HepG2 (cell line): ENCODE measurements around the gene JTB. TPM values are rescaled to one million over a fixed set of nuclear protein-coding genes. Genes with fewer than 3 reads are reported as not detected.

Source experiments
- BORCS8-MEF2B ChIP-seq: sonication (generic); formaldehyde crosslinking; IDR thresholded peaks from 2 replicates; pipeline ENCODE4 v1.8.0; 2022; ENCODE audit warnings: mild to moderate bottlenecking, missing genetic modification reagents
- ETS1 ChIP-seq: sonication (generic); formaldehyde crosslinking; IDR thresholded peaks from 2 replicates; pipeline ENCODE4 v1.4.0; 2020; ENCODE audit warnings: missing genetic modification reagents
- FOXC1 ChIP-seq: sonication (generic); formaldehyde crosslinking; IDR thresholded peaks from 2 replicates; pipeline ENCODE4 v1.8.0; 2022; ENCODE audit warnings: mild to moderate bottlenecking, missing genetic modification reagents, borderline replicate concordance
- GABPA ChIP-seq, 2 experiments: IDR thresholded peaks; 2 replicates each; pipeline ENCODE4 v1.6.1; 2011 to 2016; ENCODE audit warnings: low read depth in 2 of 2, low read length in 1 of 2, missing biosample characterization in 1 of 2, missing genetic modification characterization in 1 of 2
- HNRNPK ChIP-seq: fragments of 200-400 bp; formaldehyde crosslinking; IDR thresholded peaks from 2 replicates; pipeline ENCODE4 v1.6.1; 2018; ENCODE audit warnings: low read length, low read depth, moderate library complexity, mild to moderate bottlenecking; ENCODE audit not compliant: poor library complexity, severe bottlenecking
- NFRKB ChIP-seq: fragments of 450-650 bp; IDR thresholded peaks from 2 replicates; pipeline ENCODE4 v1.6.1; 2017
- PREB ChIP-seq: sonication (generic); formaldehyde crosslinking; IDR thresholded peaks from 2 replicates; pipeline ENCODE4 v1.4.0; 2020; ENCODE audit warnings: missing genetic modification reagents
- SP140L ChIP-seq: sonication (generic); formaldehyde crosslinking; IDR thresholded peaks from 2 replicates; pipeline ENCODE4 v1.4.0; 2020; ENCODE audit warnings: missing genetic modification reagents, borderline replicate concordance
- ZC3H13 ChIP-seq: sonication (generic); formaldehyde crosslinking; IDR thresholded peaks from 2 replicates; pipeline ENCODE4 v1.8.1; 2023; ENCODE audit warnings: mild to moderate bottlenecking, missing genetic modification reagents, moderate library complexity
- ZHX2 ChIP-seq, 2 experiments: sonication (generic) in 1 of 2; formaldehyde crosslinking in 1 of 2; IDR thresholded peaks; 2 replicates each; pipeline versions ENCODE4 v1.6.1 to v1.9.0; 2014 to 2022; ENCODE audit warnings: antibody characterized with exemption in 1 of 2, borderline replicate concordance in 1 of 2, inconsistent platforms in 1 of 2, low read depth in 1 of 2, missing genetic modification reagents in 1 of 2
- ZMYM4 ChIP-seq: sonication (generic); formaldehyde crosslinking; IDR thresholded peaks from 2 replicates; pipeline ENCODE4 v1.8.1; 2023; ENCODE audit warnings: mild to moderate bottlenecking, missing genetic modification reagents
- ZNF136 ChIP-seq: sonication (generic); formaldehyde crosslinking; IDR thresholded peaks from 2 replicates; pipeline ENCODE4 v1.8.1; 2022; ENCODE audit warnings: low read depth, mild to moderate bottlenecking, moderate library complexity, missing genetic modification reagents
- ZNF609 ChIP-seq: sonication (generic); formaldehyde crosslinking; IDR thresholded peaks from 2 replicates; pipeline ENCODE4 v1.4.0; 2020; ENCODE audit warnings: mild to moderate bottlenecking, missing genetic modification reagents, borderline replicate concordance
- ZNF772 ChIP-seq: sonication (generic); formaldehyde crosslinking; IDR thresholded peaks from 2 replicates; pipeline ENCODE4 v1.5.0; 2020; ENCODE audit warnings: mild to moderate bottlenecking, missing genetic modification reagents
- polyA plus RNA-seq, 8 experiments: library from polyadenylated mRNA; depleted of rRNA in 3 of 8; stranded (reverse) in 7 of 8; unstranded in 1 of 8; fragments of >200 nt; fragmentation: Illumina TruSeq in 4 of 8; extraction: Trizol in 4 of 8; gene quantifications; 2 replicates each; pipeline versions ENCODE4 v1.2.1 to v1.2.3, GENCODE V29; 2011 to 2016; ENCODE audit warnings: low read depth in 4 of 8, missing spikeins in 1 of 8, mixed read lengths in 1 of 8; ENCODE audit not compliant: insufficient read depth in 1 of 8
- total RNA-seq, 5 experiments: library from RNA; depleted of rRNA; stranded (reverse); fragments of >200 nt; fragmentation: Illumina TruSeq; extraction: Trizol; gene quantifications; 2 replicates each; pipeline ENCODE4 v1.2.3, GENCODE V29; 2016; ENCODE audit warnings: low read depth in 1 of 5

Gene JTB
- total and polyA plus RNA-seq, 2 of the 13 experiments (the other 11 are each of a cell fraction or from before 2014, with no cell fraction given): 96.7 to 99.2 TPM

GRCh38 chr1:153963030-153963849, 14.2 kb downstream of the JTB start, which contains the start of gene SLC39A1 (continued):
- TF ChIP-seq NFRKB (no peak), ZNF136 (no peak), FOXC1 (CRISPR knock-in tag) (no peak; the same call in 1 of the 2 replicates), PREB (CRISPR knock-in tag) (0 out of 2 replicates have a peak, but pooled peaks have one; percentile 54), ZNF609 (CRISPR knock-in tag) (peak; percentile 28; the same call in 1 of the 2 replicates), SP140L (CRISPR knock-in tag) (no peak), ZMYM4 (CRISPR knock-in tag) (peak; percentile 42), GABPA (IDR thresholded peaks at IDR 0.05; ENCODE audit: low read depth, low read length) (peak; percentile 56), GABPA (CRISPR knock-in tag; IDR thresholded peaks at IDR 0.05; ENCODE audit: low read depth) (peak; percentile 82), ZNF772 (CRISPR knock-in tag) (no peak), ZC3H13 (CRISPR knock-in tag) (no peak), HNRNPK (no peak), ZHX2 (IDR thresholded peaks at IDR 0.05; ENCODE audit: low read depth) (no peak), ZHX2 (CRISPR knock-in tag; IDR thresholded peaks at IDR 0.05; ENCODE audit: borderline replicate concordance) (no peak), ETS1 (CRISPR knock-in tag) (no peak), BORCS8-MEF2B (no peak)
